Measurements from ENCODE around the gene PPP2R1B. TPM values are rescaled to one million over a fixed set of nuclear protein-coding genes. Genes with fewer than 3 reads are reported as not detected.

PPP2R1B gene
- total RNA-seq, 4 donors from 2014 or later, result 11.1 to 21.9 (median 20.5) TPM

DNA sequence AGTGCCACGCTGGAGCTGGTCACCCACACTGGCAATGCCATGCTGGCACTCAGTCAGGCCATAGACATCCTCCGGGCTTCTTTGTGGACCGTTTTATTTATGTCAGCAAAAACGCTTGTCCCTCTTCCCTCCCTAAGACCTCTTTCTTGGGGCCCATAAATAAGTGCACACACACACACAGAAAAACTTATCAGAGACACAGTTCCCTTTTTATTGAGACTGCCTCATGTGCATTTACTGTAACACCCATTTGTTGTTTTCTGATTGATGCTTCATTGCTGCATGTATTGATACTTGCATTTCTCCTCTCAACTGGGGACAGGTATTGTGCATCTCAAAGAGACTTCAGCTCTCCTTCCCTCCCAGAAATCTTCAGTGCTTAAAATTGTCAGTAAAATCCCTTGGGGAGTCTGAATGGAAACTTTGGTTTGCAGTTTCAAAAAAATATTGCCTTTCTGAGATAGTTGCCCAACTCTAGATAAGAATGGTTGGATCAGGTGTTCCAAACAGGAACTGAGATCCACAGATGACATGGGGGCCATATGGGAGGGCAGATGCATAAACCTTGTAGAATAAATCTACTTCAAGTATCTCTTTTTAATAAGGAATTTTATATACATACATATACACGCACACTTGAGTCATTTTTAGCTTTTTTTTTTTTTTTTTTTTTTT is 50.9 kb downstream of the PPP2R1B start:
- Histone ChIP-seq H3K4me3 (no peak overlapping the region), H3K9me3 (no peaks in the 10 kb centered on the region), H3K27ac (no peak overlapping the region), H3K27me3 (no peaks in the 10 kb centered on the region), H3K36me3 (peaks cover 0 to 57% of the 10 kb centered on the region in 2 donors), H3K4me1 (peaks cover 6 to 32% (median 10%) of the 10 kb centered on the region in 3 donors)
- 61 to 81% methylated on average over 4 of the region's 5 CpGs for WGBS, 2 donors (ENCODE audit: low coverage in 1 of 2)
- TF ChIP-seq, protein P1, sequence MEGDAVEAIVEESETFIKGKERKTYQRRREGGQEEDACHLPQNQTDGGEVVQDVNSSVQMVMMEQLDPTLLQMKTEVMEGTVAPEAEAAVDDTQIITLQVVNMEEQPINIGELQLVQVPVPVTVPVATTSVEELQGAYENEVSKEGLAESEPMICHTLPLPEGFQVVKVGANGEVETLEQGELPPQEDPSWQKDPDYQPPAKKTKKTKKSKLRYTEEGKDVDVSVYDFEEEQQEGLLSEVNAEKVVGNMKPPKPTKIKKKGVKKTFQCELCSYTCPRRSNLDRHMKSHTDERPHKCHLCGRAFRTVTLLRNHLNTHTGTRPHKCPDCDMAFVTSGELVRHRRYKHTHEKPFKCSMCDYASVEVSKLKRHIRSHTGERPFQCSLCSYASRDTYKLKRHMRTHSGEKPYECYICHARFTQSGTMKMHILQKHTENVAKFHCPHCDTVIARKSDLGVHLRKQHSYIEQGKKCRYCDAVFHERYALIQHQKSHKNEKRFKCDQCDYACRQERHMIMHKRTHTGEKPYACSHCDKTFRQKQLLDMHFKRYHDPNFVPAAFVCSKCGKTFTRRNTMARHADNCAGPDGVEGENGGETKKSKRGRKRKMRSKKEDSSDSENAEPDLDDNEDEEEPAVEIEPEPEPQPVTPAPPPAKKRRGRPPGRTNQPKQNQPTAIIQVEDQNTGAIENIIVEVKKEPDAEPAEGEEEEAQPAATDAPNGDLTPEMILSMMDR (IDR thresholded peaks at IDR 0.05), result no peak
- no peak for TF ChIP-seq EP300 (IDR thresholded peaks at IDR 0.05)
- no peak for TF ChIP-seq POLR2A (IDR thresholded peaks at IDR 0.05)
- no peak for TF ChIP-seq POLR2AphosphoS5 (IDR thresholded peaks at IDR 0.05)
- ATAC-seq, result no peak

DNA sequence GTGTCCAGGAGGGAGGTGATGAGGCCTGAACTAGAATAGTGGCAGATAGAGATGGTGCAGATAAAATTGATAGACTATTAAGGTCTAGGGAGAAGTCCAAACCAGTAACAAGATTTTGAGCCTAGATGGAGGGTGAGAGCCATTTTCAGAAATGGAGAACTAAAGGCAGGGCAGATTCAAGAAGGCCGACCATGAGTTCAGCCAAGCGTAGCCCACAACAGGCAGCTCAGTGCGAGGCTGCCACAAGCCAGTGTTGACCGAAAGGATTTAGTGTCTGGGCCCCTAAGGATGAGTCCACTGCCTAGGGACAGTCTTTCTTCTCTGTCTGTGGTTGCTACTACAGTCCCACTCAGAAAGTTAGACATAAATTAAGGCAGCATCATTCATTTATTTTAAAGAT is 51.7 kb downstream of the PPP2R1B start:
- no peak overlapping the region for H3K27ac ChIP-seq
- TF ChIP-seq POLR2AphosphoS5 (IDR thresholded peaks at IDR 0.05), result no peak
- TF ChIP-seq EP300 (IDR thresholded peaks at IDR 0.05), result no peak
- TF ChIP-seq, protein P1 (IDR thresholded peaks at IDR 0.05), result no peak
- no peak for TF ChIP-seq POLR2A (IDR thresholded peaks at IDR 0.05)
- no peak for ATAC-seq
- 93 to 100% methylated on average over 4 of the region's 4 CpGs for WGBS, 2 donors (ENCODE audit: low coverage in 1 of 2)
- no peaks in the 10 kb centered on the region for H3K27me3 ChIP-seq
- peaks cover 0 to 53% of the 10 kb centered on the region in 2 donors for H3K36me3 ChIP-seq
- no peaks in the 10 kb centered on the region for H3K9me3 ChIP-seq
- peaks cover 6 to 30% (median 10%) of the 10 kb centered on the region in 3 donors for H3K4me1 ChIP-seq
- H3K4me3 ChIP-seq, result no peak overlapping the region

DNA sequence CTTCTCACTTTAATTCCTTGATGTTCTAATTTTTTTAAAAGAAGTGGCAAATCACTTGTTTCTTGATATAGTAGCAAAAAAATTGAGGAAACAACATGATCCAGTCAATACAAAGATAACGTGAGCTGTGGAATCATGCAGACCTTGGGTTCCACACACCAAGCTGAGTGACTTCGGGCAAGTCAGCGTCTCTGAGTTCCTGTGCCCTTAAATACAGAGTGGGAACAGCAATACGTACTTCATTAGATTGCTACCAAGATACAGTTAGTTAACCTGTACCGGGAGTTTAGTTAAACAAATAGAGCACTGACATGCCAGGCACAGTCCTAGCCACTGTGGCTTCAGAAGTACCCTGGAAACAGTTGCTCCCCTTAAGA is 58.5 kb downstream of the PPP2R1B start:
- Histone ChIP-seq H3K36me3 (peaks cover 0 to 65% of the 10 kb centered on the region in 2 donors), H3K27me3 (no peaks in the 10 kb centered on the region), H3K27ac (peak overlapping the region in 1 of 4 donors; percentile 54), H3K4me3 (no peak overlapping the region), H3K4me1 (peaks cover 0 to 21% (median 6%) of the 10 kb centered on the region in 3 donors), H3K9me3 (no peaks in the 10 kb centered on the region)
- 92 to 100% methylated on average over 5 of the region's 5 CpGs for WGBS, 2 donors (ENCODE audit: low coverage in 1 of 2)
- ATAC-seq, result no peak
- TF ChIP-seq, protein P1 (IDR thresholded peaks at IDR 0.05), result no peak
- TF ChIP-seq POLR2A (IDR thresholded peaks at IDR 0.05), result no peak
- no peak for TF ChIP-seq EP300 (IDR thresholded peaks at IDR 0.05)
- no peak for TF ChIP-seq POLR2AphosphoS5 (IDR thresholded peaks at IDR 0.05)

DNA sequence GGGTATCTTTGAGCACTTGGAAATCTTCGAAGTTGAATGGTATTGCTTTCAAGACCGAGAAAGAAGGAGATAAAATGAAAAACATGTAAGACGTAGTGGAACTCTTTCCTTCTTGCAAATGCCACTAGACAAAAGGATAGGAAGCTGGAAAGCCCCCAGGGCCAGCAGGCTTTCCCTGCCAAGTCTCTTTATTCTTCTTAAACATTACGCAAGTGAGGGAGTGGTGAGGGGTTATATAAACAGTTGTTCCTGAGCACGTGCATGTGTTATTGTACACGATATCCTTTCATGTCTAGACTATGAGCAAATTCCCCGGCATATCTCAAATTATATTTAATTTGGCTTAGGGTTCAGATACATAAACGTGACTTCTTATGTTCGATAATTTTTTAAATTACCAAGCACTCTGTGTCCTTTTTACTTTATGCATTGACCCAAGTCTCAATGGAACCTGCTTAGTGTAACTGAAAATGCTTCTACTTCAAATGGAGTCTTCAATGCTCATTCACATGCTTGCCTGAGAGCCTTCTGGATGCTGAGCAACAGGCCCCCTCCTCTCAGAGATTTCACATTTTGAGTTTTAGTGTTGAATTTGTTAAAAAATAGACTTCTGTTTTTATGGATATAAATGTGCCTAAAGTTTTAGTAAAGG is 59.0 kb downstream of the PPP2R1B start:
- WGBS, 2 donors (ENCODE audit: low coverage in 1 of 2), result 11 to 16% methylated on average over 9 of the region's 9 CpGs
- H3K27me3 ChIP-seq, result no peaks in the 10 kb centered on the region
- H3K27ac ChIP-seq, result peak overlapping the region in 3 of 4 donors; percentile 41 to 54 (median 50)
- H3K4me1 ChIP-seq, result peaks cover 0 to 21% (median 6%) of the 10 kb centered on the region in 3 donors
- TF ChIP-seq EP300 (IDR thresholded peaks at IDR 0.05) (no peak), POLR2AphosphoS5 (IDR thresholded peaks at IDR 0.05) (peak; percentile 68), POLR2A (IDR thresholded peaks at IDR 0.05) (no peak)
- TF ChIP-seq, protein P1 (IDR thresholded peaks at IDR 0.05), result no peak
- H3K9me3 ChIP-seq, result no peaks in the 10 kb centered on the region
- H3K36me3 ChIP-seq, result peaks cover 0 to 65% of the 10 kb centered on the region in 2 donors
- ATAC-seq, result peak; percentile 84
- H3K4me3 ChIP-seq, result no peak overlapping the region
